WI38 (cell line): ENCODE data around the gene DCST1.

Experiments
- H3K4me3 ChIP-seq: 2 replicates; pipeline ENCODE4 v1.5.1; 2011; ENCODE audit warnings: low read depth, mild to moderate bottlenecking, control low read depth, low read length
- CTCF ChIP-seq: IDR thresholded peaks from 2 replicates; pipeline ENCODE4 v1.5.1; 2012; ENCODE audit warnings: low read depth, mild to moderate bottlenecking, control low read depth, low read length

The DCST1 gene

GRCh38 chr1:155073377-155074242, 40.0 kb downstream of the DCST1 start:
- H3K4me3 ChIP-seq: no peak overlapping the region
- TF ChIP-seq CTCF: no peak

DNA sequence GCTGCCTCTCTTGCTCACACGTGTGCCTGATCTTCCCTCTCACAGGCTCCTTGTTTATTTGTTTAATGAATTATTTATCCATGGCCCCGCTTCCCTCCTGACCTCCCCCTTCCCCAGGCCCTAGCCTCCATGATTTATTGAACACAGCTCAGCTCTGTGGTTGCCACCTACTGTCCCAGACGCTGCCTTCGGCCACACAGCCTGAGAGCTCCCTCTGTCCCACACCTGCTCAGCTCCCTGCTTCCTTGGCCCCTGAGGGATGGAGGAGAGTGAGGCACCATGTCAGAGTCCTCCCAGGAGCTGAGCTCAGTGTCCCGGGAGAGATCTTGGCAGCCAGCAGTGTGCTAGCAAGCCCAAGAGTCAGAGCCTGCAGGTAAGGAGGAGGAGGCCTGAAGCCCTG, 41.9 kb downstream of the DCST1 start:
- TF ChIP-seq CTCF: no peak
- H3K4me3 ChIP-seq: no peak overlapping the region

DNA sequence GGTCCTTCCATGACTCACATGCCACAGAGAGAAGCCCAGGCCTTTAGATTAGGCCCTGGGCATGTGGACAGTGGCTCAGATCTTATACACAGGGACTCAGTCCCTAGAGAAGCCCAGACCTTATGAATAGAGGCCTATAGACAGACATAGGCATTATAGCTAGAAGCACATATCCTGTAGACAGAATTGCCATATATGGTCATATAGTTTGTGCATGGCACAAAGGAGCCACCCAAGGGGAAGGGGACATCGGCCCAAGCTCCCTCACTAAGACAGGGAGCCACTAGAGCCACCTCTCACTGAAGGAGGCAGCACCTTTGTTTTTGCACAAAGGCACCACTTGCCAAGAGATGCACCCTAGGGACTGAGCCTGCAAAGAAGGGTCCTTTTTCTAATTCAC, 42.7 kb downstream of the DCST1 start:
- no peak overlapping the region for H3K4me3 ChIP-seq
- TF ChIP-seq CTCF: no peak

- TF ChIP-seq CTCF: no peak
- H3K4me3 ChIP-seq: no peak overlapping the region
Measured at GRCh38 chr1:155077346-155077745, 43.7 kb downstream of the DCST1 start.

DNA sequence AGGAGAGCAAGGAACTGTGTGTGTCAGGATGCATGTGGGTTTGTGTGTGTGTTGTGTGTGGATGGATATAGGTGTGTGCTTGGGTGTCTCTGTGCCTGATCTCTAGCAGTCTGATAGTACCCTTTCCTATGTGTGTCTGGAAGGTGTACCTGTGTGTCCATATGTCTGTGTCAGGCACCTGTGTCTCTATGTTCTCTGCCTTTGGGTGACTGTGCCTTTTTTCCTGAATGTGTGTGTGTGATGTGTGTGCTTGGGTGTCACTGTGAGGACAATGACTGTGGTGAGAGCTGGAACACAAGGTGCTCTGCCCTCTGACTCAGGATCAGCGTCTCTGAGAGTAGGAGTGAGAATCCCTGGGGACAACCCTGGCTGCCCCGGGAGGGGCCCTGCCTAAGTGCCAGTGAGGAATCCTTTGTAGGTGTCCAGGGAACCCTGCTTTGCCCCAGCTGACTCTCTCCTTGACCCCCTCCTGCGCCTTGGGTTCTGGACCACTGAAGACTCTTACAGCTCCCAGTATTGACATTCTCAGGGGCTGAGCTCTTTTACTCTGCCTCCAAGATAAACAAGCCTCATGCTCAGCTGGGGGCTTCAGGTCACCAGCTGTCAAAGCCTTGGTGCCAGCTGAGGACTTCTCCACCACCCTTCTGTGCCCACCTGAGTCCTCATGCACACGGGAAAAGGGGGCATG, 44.3 kb downstream of the DCST1 start:
- H3K4me3 ChIP-seq: no peak overlapping the region
- TF ChIP-seq CTCF: no peak

DNA sequence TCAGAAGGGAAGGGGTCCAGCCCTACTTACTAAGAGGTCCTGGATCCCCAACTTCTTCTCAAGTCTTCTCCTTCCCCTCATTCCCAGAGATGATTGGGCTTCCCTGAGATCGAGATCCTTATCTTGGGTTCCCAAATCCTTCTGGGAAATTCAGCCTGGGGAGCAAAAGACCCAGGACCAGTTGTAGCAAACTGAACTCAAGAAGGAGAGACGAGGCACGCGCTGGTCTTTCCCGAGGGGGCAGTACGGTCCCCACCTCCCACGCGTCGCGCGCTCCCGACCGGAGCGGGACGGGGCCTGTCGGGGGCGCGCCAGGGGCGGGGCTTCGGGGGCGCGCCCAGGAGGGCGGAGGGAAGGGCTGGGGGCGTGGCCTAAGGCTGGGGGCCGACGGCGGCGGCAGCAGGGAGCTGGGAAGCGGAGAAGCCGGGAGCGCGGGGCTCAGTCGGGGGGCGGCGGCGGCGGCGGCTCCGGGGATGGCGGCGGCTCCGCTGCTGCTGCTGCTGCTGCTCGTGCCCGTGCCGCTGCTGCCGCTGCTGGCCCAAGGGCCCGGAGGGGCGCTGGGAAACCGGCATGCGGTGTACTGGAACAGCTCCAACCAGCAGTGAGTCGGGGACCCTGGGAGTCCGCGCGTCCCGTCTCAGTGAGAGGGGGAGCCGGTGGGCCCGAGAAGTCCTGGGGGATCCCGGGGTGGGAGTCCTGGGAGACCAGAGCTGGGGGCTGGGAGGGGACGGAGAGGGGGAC, 45.0 kb downstream of the DCST1 start, which contains the start of gene EFNA3:
Gene EFNA3, plus strand, starts transcription at position 369 of the 741 bp plus-strand sequence. Its CDS starts 105 bp downstream, at position 474.
- no peak for TF ChIP-seq CTCF
- peak within 1 kb of the TSS; percentile 31 for H3K4me3 ChIP-seq
